ENCODE results near the gene ATP5F1A. TPM values are rescaled to one million over a fixed set of nuclear protein-coding genes. Genes with fewer than 3 reads are reported as not detected.
"Not testable (repeated sequence)": the region's sequence is repeated elsewhere in the genome, so short reads cannot be mapped to it uniquely, and the experiment has no call there.

ATP5F1A gene
- 100 to 1,000 TPM; 467 TPM for total RNA-seq

DNA sequence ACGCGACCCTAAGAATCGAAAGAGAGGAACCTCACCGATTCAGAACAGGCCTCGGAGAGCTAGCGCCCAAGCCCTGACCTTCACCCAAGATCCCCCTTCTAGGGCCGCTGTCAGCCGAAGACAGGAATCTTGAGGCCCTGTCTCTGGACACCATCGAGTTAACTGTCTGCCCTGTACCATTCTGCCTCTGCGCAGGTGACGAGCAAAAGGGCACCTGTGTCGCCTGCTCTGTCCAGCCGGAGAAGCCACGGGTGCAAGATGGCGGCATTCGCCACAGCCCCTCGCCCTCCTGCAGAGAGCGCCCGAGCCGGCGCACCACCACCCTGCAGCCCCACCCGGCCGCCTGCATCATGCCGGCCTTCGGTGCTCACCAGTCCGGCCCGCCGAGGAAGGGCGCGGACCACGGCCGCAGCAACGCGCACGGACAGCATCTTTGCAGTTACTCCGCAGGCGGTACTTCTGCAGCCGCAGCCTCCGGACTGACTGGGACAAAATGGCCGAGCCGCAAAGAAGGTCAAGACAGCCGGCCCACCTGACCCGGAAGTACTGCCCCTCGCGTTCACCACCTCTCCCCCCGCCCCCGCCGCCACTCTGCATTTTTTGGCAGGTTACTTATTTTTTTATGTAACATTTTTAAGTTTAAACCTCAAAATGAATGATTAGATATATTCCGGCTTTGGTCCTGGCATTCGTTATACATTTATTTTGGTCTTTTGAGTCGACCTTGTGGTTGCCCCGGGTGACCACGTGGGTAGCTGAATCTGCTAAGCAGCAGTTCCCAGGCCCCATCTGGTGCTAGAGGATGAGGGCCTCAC is at the start of gene ATP5F1A:
ATP5F1A (minus strand) TSS at position 496 of the 815 bp plus-strand sequence; CDS start at position 431, 65 bp downstream.
- DNase-seq, result peak; percentile 93
- intact Hi-C loops (cut with micrococcal nuclease), result loop anchor here (5.0 kb wide), 1 partner anchor 819 kb away; the partner anchor contains the start of genes KATNAL2 and PIAS2
- H3K36me3 Mint-ChIP-seq (ENCODE audit: low read depth), result peaks cover 12% of the 10 kb centered on the region
- H3K27me3 Mint-ChIP-seq (ENCODE audit: low read depth), result no peaks in the 10 kb centered on the region
- H3K4me1 Mint-ChIP-seq (ENCODE audit: low read depth), result peaks cover 36% of the 10 kb centered on the region
- no peaks in the 10 kb centered on the region for H3K9me3 Mint-ChIP-seq
- CTCF ChIA-PET, result interaction anchor here (0.6 to 2.0 kb wide), 3 partner anchors 24 to 75 kb away, joined by 3 to 4 read pairs (median 3); a partner anchor contains a TSS
- peak within 1 kb of the TSS; percentile 98 for H3K4me3 Mint-ChIP-seq
- peak within 1 kb of the TSS; percentile 94 for H3K27ac Mint-ChIP-seq

DNA sequence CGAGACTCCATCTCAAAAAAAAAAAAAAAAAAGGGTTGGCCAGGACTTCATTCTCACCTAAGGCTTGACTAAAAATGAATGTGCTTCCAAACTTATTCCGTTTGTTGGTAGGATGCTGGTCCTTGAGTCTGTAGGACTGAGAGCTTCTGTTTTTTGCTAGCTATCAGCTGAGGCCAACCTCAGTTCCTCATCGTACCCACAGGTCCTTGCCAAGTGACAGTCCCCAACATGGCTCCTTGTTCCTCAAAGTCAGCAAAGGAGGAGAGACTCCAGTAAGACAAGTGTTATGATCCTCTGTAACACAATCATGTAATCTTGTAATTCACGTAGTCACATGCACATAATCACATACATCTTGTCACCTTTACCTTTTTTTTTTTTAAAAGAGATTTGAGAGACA is 43.1 kb upstream of the ATP5F1A start:
- Mint-ChIP-seq H3K4me3 (no peak overlapping the region), H3K27ac (no peak overlapping the region), H3K9me3 (no peaks in the 10 kb centered on the region), H3K27me3 (ENCODE audit: low read depth) (no peaks in the 10 kb centered on the region), H3K4me1 (ENCODE audit: low read depth) (no peaks in the 10 kb centered on the region), H3K36me3 (ENCODE audit: low read depth) (no peaks in the 10 kb centered on the region)
- intact Hi-C loops (cut with micrococcal nuclease), result no loop called here
- no peak for DNase-seq
- CTCF ChIA-PET, result interaction anchor here (0.5 to 2.0 kb wide), 3 partner anchors 8 to 140 kb away, joined by 3 to 7 read pairs (median 5); no protein-coding TSS in a partner anchor

DNA sequence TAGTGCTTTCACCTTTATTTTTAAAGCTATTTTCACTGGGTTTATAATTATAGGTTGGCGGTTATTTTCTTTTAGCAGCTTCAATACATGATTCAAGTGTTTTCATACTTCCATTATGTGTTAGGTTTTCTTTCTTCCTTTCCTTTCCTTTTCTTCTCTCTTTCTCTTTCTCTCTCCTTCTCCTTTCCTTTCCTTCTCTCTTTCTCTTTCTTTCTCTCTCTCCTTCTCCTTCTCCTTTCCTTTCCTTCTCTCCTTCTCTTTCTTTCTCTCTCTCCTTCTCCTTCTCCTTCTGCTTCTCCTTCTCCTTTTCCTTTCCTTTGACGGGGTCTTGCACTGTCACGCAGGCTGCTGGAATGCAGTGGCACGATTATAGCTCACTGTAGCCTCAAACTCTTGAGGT is 42.1 kb upstream of the ATP5F1A start:
- H3K4me1 Mint-ChIP-seq (ENCODE audit: low read depth), result no peaks in the 10 kb centered on the region
- no peaks in the 10 kb centered on the region for H3K27me3 Mint-ChIP-seq (ENCODE audit: low read depth)
- H3K9me3 Mint-ChIP-seq, result no peaks in the 10 kb centered on the region
- CTCF ChIA-PET, result interaction anchor here (0.7 to 2.0 kb wide), 2 partner anchors 9 to 21 kb away, joined by 5 to 7 read pairs; no protein-coding TSS in a partner anchor
- no peak overlapping the region for H3K27ac Mint-ChIP-seq
- no peaks in the 10 kb centered on the region for H3K36me3 Mint-ChIP-seq (ENCODE audit: low read depth)
- intact Hi-C loops (cut with micrococcal nuclease), result no loop called here
- H3K4me3 Mint-ChIP-seq, result no peak overlapping the region
- DNase-seq, result no peak

DNA sequence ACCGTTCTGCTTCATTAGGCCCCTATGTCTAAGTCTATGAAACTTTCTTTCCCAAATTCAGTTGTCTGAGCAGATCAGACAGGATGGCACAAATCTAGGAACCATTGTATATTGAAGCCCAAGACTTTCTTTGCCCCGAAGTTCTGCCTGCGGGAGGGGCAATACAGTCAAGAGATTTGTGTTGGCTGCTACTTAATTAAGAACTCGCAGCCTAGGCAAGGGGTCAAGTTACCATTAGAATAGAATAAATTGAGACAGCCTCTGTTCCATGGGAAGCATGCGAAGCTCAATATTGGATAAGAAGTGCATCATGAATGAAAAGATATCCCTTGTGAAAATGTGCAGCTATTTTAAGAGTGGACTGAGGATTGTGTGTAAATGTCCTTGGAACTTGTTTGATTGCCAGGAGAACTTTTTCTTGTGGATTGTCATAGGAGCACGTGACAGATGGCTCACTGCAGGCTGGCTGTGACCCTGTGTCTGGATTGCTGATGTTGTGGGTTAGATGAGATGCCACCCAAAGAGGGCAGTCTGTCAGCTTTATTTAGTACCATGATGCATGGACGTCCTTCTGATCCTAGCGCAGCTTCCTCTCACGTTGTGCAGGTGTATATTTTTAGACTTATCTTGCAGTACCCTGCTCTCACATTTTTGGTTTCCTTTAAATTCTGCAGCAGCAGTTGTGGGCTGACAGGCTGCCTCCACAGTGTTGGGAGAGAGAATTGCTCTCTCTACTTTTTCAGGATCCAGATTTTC is 37.0 kb upstream of the ATP5F1A start:
- CTCF ChIA-PET, result interaction anchor here (2.4 kb wide), 1 partner anchor 13 kb away, joined by 8 read pairs; no protein-coding TSS in a partner anchor
- Mint-ChIP-seq H3K27ac (no peak overlapping the region), H3K4me1 (ENCODE audit: low read depth) (no peaks in the 10 kb centered on the region), H3K4me3 (no peak overlapping the region), H3K9me3 (no peaks in the 10 kb centered on the region), H3K36me3 (ENCODE audit: low read depth) (peaks cover under 1% of the 10 kb centered on the region), H3K27me3 (ENCODE audit: low read depth) (no peaks in the 10 kb centered on the region)
- intact Hi-C loops (cut with micrococcal nuclease), result no loop called here
- DNase-seq, result no peak

GRCh38 chr18:46133534-46133933 is 35.4 kb upstream of the ATP5F1A start:
- H3K27me3 Mint-ChIP-seq (ENCODE audit: low read depth), result no peaks in the 10 kb centered on the region
- CTCF ChIA-PET, result no interaction called here
- intact Hi-C loops (cut with micrococcal nuclease), result no loop called here
- H3K4me1 Mint-ChIP-seq (ENCODE audit: low read depth), result no peaks in the 10 kb centered on the region
- H3K4me3 Mint-ChIP-seq, result no peak overlapping the region
- no peak overlapping the region for H3K27ac Mint-ChIP-seq
- no peak for DNase-seq
- H3K9me3 Mint-ChIP-seq, result no peaks in the 10 kb centered on the region
- H3K36me3 Mint-ChIP-seq (ENCODE audit: low read depth), result peaks cover 1% of the 10 kb centered on the region

- intact Hi-C loops (cut with micrococcal nuclease); H3K36me3 Mint-ChIP-seq (ENCODE audit: low read depth); H3K4me3 Mint-ChIP-seq; H3K9me3 Mint-ChIP-seq; H3K27ac Mint-ChIP-seq; H3K27me3 Mint-ChIP-seq (ENCODE audit: low read depth); DNase-seq; CTCF ChIA-PET; H3K4me1 Mint-ChIP-seq (ENCODE audit: low read depth): not testable (repeated sequence)
These were observed 32.5 kb upstream of the ATP5F1A start for GRCh38 chr18:46130549-46130948.

DNA sequence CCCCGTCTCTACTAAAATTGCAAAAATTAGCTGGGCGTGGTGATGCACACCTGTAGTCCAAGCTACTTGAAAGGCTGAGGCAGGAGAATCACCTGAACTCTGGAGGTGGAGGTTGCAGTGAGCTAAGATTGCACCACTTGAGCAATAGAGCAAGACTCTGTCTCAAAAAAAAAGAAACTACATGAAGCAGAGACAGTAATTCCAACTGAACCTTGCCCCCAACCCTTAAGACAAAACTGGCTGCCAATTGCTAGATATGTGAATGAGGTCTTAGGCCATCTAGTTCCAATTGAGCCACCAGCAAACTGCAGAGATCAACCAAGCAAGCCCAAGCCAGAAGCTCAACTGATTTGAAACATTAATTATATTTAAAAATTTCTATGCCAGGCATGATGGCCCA is 32.0 kb upstream of the ATP5F1A start:
- H3K27me3 Mint-ChIP-seq (ENCODE audit: low read depth), result no peaks in the 10 kb centered on the region
- no peak overlapping the region for H3K4me3 Mint-ChIP-seq
- no peak overlapping the region for H3K27ac Mint-ChIP-seq
- H3K36me3 Mint-ChIP-seq (ENCODE audit: low read depth), result peaks cover 6% of the 10 kb centered on the region
- DNase-seq, result no peak
- intact Hi-C loops (cut with micrococcal nuclease), result no loop called here
- H3K4me1 Mint-ChIP-seq (ENCODE audit: low read depth), result no peaks in the 10 kb centered on the region
- H3K9me3 Mint-ChIP-seq, result no peaks in the 10 kb centered on the region
- CTCF ChIA-PET, result interaction anchor here (1.3 kb wide), 1 partner anchor 18 kb away, joined by 3 read pairs; no protein-coding TSS in a partner anchor

DNA sequence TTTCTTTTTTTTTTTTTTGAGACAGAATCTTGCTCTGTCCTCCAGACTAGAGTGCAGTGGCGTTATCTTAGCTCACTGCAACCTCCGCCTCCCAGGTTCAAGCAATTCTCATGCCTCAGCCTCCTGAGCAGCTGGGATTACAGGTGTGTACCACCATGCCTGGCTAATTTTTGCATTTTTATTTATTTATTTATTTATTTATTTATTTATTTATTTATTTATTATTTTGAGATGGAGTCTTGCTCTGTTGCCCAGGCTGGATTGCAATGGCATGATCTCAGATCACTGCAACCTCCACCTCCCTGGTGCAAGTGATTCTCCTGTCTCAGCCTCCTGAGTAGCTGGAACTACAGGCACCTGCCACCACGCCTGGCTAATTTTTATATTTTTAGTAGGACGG is 28.5 kb upstream of the ATP5F1A start:
- DNase-seq; H3K4me3 Mint-ChIP-seq; H3K27ac Mint-ChIP-seq; intact Hi-C loops (cut with micrococcal nuclease); H3K9me3 Mint-ChIP-seq; H3K27me3 Mint-ChIP-seq (ENCODE audit: low read depth); H3K4me1 Mint-ChIP-seq (ENCODE audit: low read depth): not testable (repeated sequence)
- CTCF ChIA-PET, result interaction anchor here (1.4 to 2.1 kb wide), 2 partner anchors 47 to 531 kb away, joined by 4 to 7 read pairs; a partner anchor contains a TSS
- peaks cover 18% of the 10 kb centered on the region for H3K36me3 Mint-ChIP-seq (ENCODE audit: low read depth)

DNA sequence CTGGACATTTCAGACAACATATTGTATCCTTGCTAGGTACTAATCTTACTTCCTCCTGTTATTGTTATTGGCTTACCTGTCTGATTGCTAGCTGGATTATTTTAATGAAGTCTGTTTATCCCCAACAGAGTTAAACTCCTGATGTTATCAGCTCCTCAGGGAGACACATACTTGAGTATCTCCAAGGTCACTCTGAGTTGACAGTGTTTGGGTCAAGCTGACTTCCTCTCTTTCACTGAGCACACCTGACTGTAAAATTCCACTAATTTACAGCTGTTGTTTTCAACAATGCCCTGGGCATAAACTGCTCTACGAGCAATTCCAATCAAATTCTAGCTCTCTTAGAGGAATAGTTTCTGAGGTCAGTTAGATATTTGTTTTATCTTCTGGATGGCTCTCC is 15.7 kb upstream of the ATP5F1A start:
- Mint-ChIP-seq H3K4me1 (ENCODE audit: low read depth) (peaks cover 7% of the 10 kb centered on the region), H3K9me3 (no peaks in the 10 kb centered on the region), H3K36me3 (ENCODE audit: low read depth) (peaks cover 53% of the 10 kb centered on the region), H3K27ac (no peak overlapping the region), H3K4me3 (no peak overlapping the region), H3K27me3 (ENCODE audit: low read depth) (no peaks in the 10 kb centered on the region)
- intact Hi-C loops (cut with micrococcal nuclease), result no loop called here
- CTCF ChIA-PET, result no interaction called here
- DNase-seq, result no peak

DNA sequence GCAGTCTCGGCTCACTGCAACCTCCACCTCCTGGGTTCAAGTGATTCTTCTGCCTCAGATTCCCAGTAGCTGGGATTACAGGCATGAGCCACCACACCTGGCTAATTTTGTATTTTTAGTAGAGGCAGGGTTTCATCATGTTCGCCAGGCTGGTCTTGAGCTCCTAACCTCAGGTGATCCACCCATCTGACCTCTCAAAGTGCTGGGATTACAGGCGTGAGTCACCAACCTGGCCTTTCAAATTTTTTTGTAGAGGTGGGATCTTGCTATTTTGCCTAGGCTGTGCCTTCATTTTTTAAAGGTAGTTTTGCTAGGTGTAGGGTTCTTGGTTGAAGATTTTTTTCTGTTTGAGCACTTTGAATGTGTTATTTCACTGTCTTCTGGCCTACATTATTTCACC is 12.3 kb upstream of the ATP5F1A start:
- no peak overlapping the region for H3K27ac Mint-ChIP-seq
- H3K4me1 Mint-ChIP-seq (ENCODE audit: low read depth), result peaks cover 26% of the 10 kb centered on the region
- intact Hi-C loops (cut with micrococcal nuclease), result no loop called here
- H3K9me3 Mint-ChIP-seq, result no peaks in the 10 kb centered on the region
- no peaks in the 10 kb centered on the region for H3K27me3 Mint-ChIP-seq (ENCODE audit: low read depth)
- H3K36me3 Mint-ChIP-seq (ENCODE audit: low read depth), result peaks cover 43% of the 10 kb centered on the region
- CTCF ChIA-PET, result interaction anchor here (1.0 kb wide), 1 partner anchor 547 kb away, joined by 3 read pairs; no protein-coding TSS in a partner anchor
- DNase-seq, result no peak
- no peak overlapping the region for H3K4me3 Mint-ChIP-seq

GRCh38 chr18:46109386-46109785 is 11.3 kb upstream of the ATP5F1A start:
- Mint-ChIP-seq H3K4me3 (no peak overlapping the region), H3K36me3 (ENCODE audit: low read depth) (peaks cover 43% of the 10 kb centered on the region), H3K9me3 (no peaks in the 10 kb centered on the region), H3K27ac (no peak overlapping the region), H3K27me3 (ENCODE audit: low read depth) (no peaks in the 10 kb centered on the region), H3K4me1 (ENCODE audit: low read depth) (peaks cover 30% of the 10 kb centered on the region)
- CTCF ChIA-PET, result no interaction called here
- no peak for DNase-seq
- intact Hi-C loops (cut with micrococcal nuclease), result no loop called here

GRCh38 chr18:46104128-46104911 is 6.2 kb upstream of the ATP5F1A start, which contains the start of gene HAUS1:
TSS of gene HAUS1 (plus strand) at chr18:46104385. CDS start at chr18:46104412, 27 bp downstream.
- H3K27me3 Mint-ChIP-seq (ENCODE audit: low read depth), result no peaks in the 10 kb centered on the region
- intact Hi-C loops (cut with micrococcal nuclease), result loop anchor here (2.0 kb wide), 2 partner anchors 70 to 146 kb away; a partner anchor contains a TSS
- H3K36me3 Mint-ChIP-seq (ENCODE audit: low read depth), result peaks cover 17% of the 10 kb centered on the region
- CTCF ChIA-PET, result interaction anchor here (0.6 to 0.8 kb wide), 3 partner anchors 69 to 384 kb away, joined by 3 to 7 read pairs (median 4); a partner anchor contains a TSS
- H3K27ac Mint-ChIP-seq, result peak within 1 kb of the TSS; percentile 90
- H3K4me3 Mint-ChIP-seq, result peak within 1 kb of the TSS; percentile 97
- no peaks in the 10 kb centered on the region for H3K9me3 Mint-ChIP-seq
- peaks cover 36% of the 10 kb centered on the region for H3K4me1 Mint-ChIP-seq (ENCODE audit: low read depth)
- DNase-seq, result peak; percentile 89

Data from activated naive CD4-positive, alpha-beta T cell treated with anti-CD3 and anti-CD28 coated beads for 36 hours (primary cell).